ENCODE measurements around the gene BCLAF3.

DNA sequence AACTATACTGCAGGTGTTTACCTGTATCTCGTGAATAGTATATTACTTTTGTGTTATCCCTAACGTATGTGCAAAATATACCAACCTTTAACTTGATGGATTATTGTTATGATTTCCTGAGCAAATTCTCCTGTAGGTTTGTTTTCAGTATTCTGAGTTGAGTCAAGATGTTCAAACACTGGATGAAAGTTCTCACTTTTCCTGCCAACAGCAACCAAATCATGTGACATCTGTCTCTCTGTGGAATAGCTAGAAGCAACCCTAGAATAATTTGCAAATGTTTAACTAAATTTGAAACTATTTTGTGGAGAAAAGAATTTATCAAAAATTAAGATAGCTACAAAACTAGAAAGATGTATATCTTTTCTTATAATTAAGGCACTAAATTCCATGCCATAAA lies 35.6 kb downstream of the BCLAF3 start:
- TF ChIP-seq CTCF (IDR thresholded peaks at IDR 0.05) (no peak), POLR2A (IDR thresholded peaks at IDR 0.05) (no peak)
